Stomach smooth muscle (tissue), 2 donors: ENCODE results near the gene TRMT44.
"Not testable (repeated sequence)": the region's sequence is repeated elsewhere in the genome, so short reads cannot be mapped to it uniquely, and the experiment has no call there.

Experiments used
- H3K27ac ChIP-seq: one replicate; pipeline ENCODE4 v1.7.0; 2013; ENCODE audit warnings: mild to moderate bottlenecking, low read length, inconsistent platforms
- H3K27me3 ChIP-seq, 2 donors: one replicate each; pipeline ENCODE4 v1.7.0; 2013; ENCODE audit warnings: low read length in 2 of 2; ENCODE audit not compliant: insufficient read depth in 2 of 2, control insufficient read depth in 1 of 2
- H3K36me3 ChIP-seq, 2 donors: one replicate each; pipeline ENCODE4 v1.7.0; 2013; ENCODE audit warnings: low read length in 2 of 2; ENCODE audit not compliant: control insufficient read depth in 2 of 2, insufficient read depth in 2 of 2
- H3K4me1 ChIP-seq: one replicate; pipeline ENCODE4 v1.7.0; 2013; ENCODE audit warnings: low read length; ENCODE audit not compliant: control insufficient read depth, insufficient read depth
- H3K4me3 ChIP-seq, 2 donors: one replicate each; pipeline ENCODE4 v1.7.0; 2013; ENCODE audit warnings: low read length in 2 of 2
- H3K9ac ChIP-seq, 2 donors: one replicate each; pipeline ENCODE4 v1.7.0; 2013; ENCODE audit warnings: low read length in 2 of 2, mild to moderate bottlenecking in 1 of 2
- H3K9me3 ChIP-seq, 2 donors: one replicate each; pipeline ENCODE4 v1.7.0; 2013; ENCODE audit warnings: low read length in 2 of 2; ENCODE audit not compliant: control insufficient read depth in 2 of 2
- donor health status: healthy.
- donor health status: Pancreatic carcinoma.

The TRMT44 gene

GRCh38 chr4:8477095-8477635, 36.6 kb downstream of the TRMT44 start:
- Histone ChIP-seq H3K36me3 (peaks cover 6 to 7% of the 10 kb centered on the region in 2 donors), H3K4me3 (no peak overlapping the region), H3K4me1 (peaks cover 22% of the 10 kb centered on the region), H3K9me3 (no peaks in the 10 kb centered on the region), H3K9ac (no peak overlapping the region), H3K27me3 (no peaks in the 10 kb centered on the region), H3K27ac (no peak overlapping the region)

- Histone ChIP-seq H3K4me1 (peaks cover 16% of the 10 kb centered on the region), H3K36me3 (peaks cover 6 to 7% of the 10 kb centered on the region in 2 donors), H3K9ac (no peak overlapping the region), H3K27me3 (no peaks in the 10 kb centered on the region), H3K4me3 (no peak overlapping the region), H3K27ac (no peak overlapping the region), H3K9me3 (no peaks in the 10 kb centered on the region)
Measured at GRCh38 chr4:8477676-8478075, 37.1 kb downstream of the TRMT44 start.

GRCh38 chr4:8478371-8478770, 37.8 kb downstream of the TRMT44 start:
- Histone ChIP-seq H3K36me3 (peaks cover 6 to 7% of the 10 kb centered on the region in 2 donors), H3K27me3 (no peaks in the 10 kb centered on the region), H3K9ac (no peak overlapping the region), H3K4me3 (no peak overlapping the region), H3K27ac (no peak overlapping the region), H3K9me3 (no peaks in the 10 kb centered on the region), H3K4me1 (peaks cover 9% of the 10 kb centered on the region)

GRCh38 chr4:8478801-8479744, 38.5 kb downstream of the TRMT44 start:
- peaks cover 6 to 7% of the 10 kb centered on the region in 2 donors for H3K36me3 ChIP-seq
- peaks cover 3% of the 10 kb centered on the region for H3K4me1 ChIP-seq
- H3K4me3 ChIP-seq = no peak overlapping the region
- no peak overlapping the region for H3K27ac ChIP-seq
- H3K9me3 ChIP-seq = no peaks in the 10 kb centered on the region
- H3K27me3 ChIP-seq = no peaks in the 10 kb centered on the region
- H3K9ac ChIP-seq = no peak overlapping the region

GRCh38 chr4:8480221-8480620, 39.6 kb downstream of the TRMT44 start:
- H3K9me3 ChIP-seq = no peaks in the 10 kb centered on the region
- H3K36me3 ChIP-seq = peaks cover 6 to 7% of the 10 kb centered on the region in 2 donors
- no peak overlapping the region for H3K4me3 ChIP-seq
- no peaks in the 10 kb centered on the region for H3K27me3 ChIP-seq
- no peaks in the 10 kb centered on the region for H3K4me1 ChIP-seq
- no peak overlapping the region for H3K9ac ChIP-seq
- H3K27ac ChIP-seq = no peak overlapping the region

- H3K4me3 ChIP-seq, H3K9ac ChIP-seq, H3K27me3 ChIP-seq: not testable (repeated sequence)
Measured at GRCh38 chr4:8486643-8487042, 46.1 kb downstream of the TRMT44 start.

GRCh38 chr4:8488791-8489369, 48.3 kb downstream of the TRMT44 start:
- no peaks in the 10 kb centered on the region for H3K36me3 ChIP-seq
- no peaks in the 10 kb centered on the region for H3K9me3 ChIP-seq
- H3K27ac ChIP-seq = no peak overlapping the region
- H3K27me3 ChIP-seq = no peaks in the 10 kb centered on the region
- H3K4me3 ChIP-seq = no peak overlapping the region
- H3K4me1 ChIP-seq = no peaks in the 10 kb centered on the region
- no peak overlapping the region for H3K9ac ChIP-seq

More at GRCh38 chr4:8486643-8487042, 46.1 kb downstream of the TRMT44 start:
- H3K36me3 ChIP-seq, H3K27ac ChIP-seq, H3K4me1 ChIP-seq, H3K9me3 ChIP-seq: not testable (repeated sequence)

- not testable (repeated sequence) for H3K9ac ChIP-seq, H3K4me1 ChIP-seq
Measured at GRCh38 chr4:8491478-8491877, 50.9 kb downstream of the TRMT44 start.

GRCh38 chr4:8492174-8492573, 51.6 kb downstream of the TRMT44 start:
- H3K36me3 ChIP-seq = no peaks in the 10 kb centered on the region
- H3K27ac ChIP-seq = no peak overlapping the region
- H3K27me3 ChIP-seq = no peaks in the 10 kb centered on the region
- no peak overlapping the region for H3K9ac ChIP-seq
- no peaks in the 10 kb centered on the region for H3K9me3 ChIP-seq
- no peak overlapping the region for H3K4me3 ChIP-seq
- no peaks in the 10 kb centered on the region for H3K4me1 ChIP-seq

More at GRCh38 chr4:8491478-8491877, 50.9 kb downstream of the TRMT44 start:
- H3K4me3 ChIP-seq, H3K36me3 ChIP-seq, H3K9me3 ChIP-seq, H3K27me3 ChIP-seq, H3K27ac ChIP-seq: not testable (repeated sequence)

GRCh38 chr4:8493484-8493883, 52.9 kb downstream of the TRMT44 start:
- no peaks in the 10 kb centered on the region for H3K4me1 ChIP-seq
- H3K9ac ChIP-seq = no peak overlapping the region
- no peaks in the 10 kb centered on the region for H3K9me3 ChIP-seq
- H3K27ac ChIP-seq = no peak overlapping the region
- no peaks in the 10 kb centered on the region for H3K36me3 ChIP-seq
- no peak overlapping the region for H3K4me3 ChIP-seq
- peaks cover 2 to 3% of the 10 kb centered on the region in 2 donors for H3K27me3 ChIP-seq
